Transverse colon (tissue), 4 donors: Measurements from ENCODE around the gene SEPHS2.

ENCODE experiments used
- CTCF ChIP-seq, 5 experiments: fragments of 200-600 bp in 3 of 5; fragments of 450-650 bp in 2 of 5; sonication (generic) in 3 of 5; IDR thresholded peaks; 1 replicate in 2 of 5; 2 replicates in 3 of 5; pipeline ENCODE4 v1.5.1; 2016 to 2017; ENCODE audit warnings: antibody characterized with exemption in 5 of 5, inconsistent platforms in 3 of 5, mild to moderate bottlenecking in 2 of 5, moderate library complexity in 1 of 5
- EP300 ChIP-seq: sonication (generic); formaldehyde crosslinking; IDR thresholded peaks from one replicate; pipeline ENCODE4 v1.6.1; 2017; ENCODE audit warnings: antibody characterized with exemption, low read depth
- POLR2A ChIP-seq: fragments of 450-650 bp; IDR thresholded peaks from one replicate; pipeline ENCODE4 v1.6.1; 2016; ENCODE audit warnings: antibody characterized with exemption, mild to moderate bottlenecking, moderate library complexity
- POLR2AphosphoS5 ChIP-seq, 3 donors: sonication (generic); formaldehyde crosslinking; IDR thresholded peaks; one replicate each; pipeline ENCODE4 v1.6.1; 2016; ENCODE audit warnings: antibody characterized with exemption in 3 of 3

GRCh38 chr16:30476991-30477390 is 31.3 kb upstream of the SEPHS2 start:
- TF ChIP-seq POLR2AphosphoS5 (IDR thresholded peaks at IDR 0.05) = no peak
- TF ChIP-seq CTCF (IDR thresholded peaks at IDR 0.05) = no peak
- no peak for TF ChIP-seq POLR2A
- TF ChIP-seq EP300 = no peak
